ENCODE data around the gene HSDL1. TPM values are rescaled to one million over a fixed set of nuclear protein-coding genes. Genes with fewer than 3 reads are reported as not detected.

Gene HSDL1
- total RNA-seq, 1 experiment from 2014 or later, result 34.2 TPM

DNA sequence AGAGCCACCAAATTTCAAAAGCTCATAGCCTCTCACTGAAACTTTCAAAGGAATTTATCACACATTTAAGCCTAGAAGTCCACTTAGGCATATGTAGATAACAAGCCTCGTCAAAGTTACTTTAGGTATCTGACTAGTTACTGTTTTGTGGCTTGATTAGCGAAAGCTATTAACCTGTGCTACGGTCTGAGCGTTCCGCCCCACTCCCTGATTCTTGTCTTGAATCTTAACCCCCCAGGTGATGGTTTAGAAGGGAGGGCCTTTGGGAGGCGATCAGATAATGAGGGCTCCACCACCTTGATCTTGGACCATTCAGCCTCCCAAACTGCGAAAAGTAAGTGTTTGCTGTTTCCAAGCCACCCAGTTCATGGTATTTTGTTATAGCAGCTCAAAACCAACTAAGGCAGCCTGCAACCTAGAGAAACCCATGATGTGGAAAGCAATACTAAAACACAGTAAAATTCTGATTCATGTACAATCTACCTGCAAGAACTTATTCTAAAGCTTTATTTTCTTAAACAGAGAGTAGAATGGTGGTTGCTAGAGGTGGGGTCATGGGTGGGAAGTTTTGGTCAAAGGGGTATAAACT, 7.1 kb downstream of the HSDL1 start:
- H3K79me2 ChIP-seq (ENCODE audit: insufficient read depth, low read length), result peaks cover 8% of the 10 kb centered on the region; the same call in 1 of the 2 replicates
- no peak for DNase-seq
- H3K36me3 Mint-ChIP-seq (ENCODE audit: insufficient read depth in 1 of 3, low read depth in 3 of 3), result peaks cover 6 to 14% (median 13%) of the 10 kb centered on the region in 3 experiments; a peak in 6 of 7 replicates
- peaks cover 0 to 6% of the 10 kb centered on the region in 2 experiments; a peak in 1 of 5 replicates for H3K9me3 Mint-ChIP-seq
- H3K23me2 ChIP-seq (ENCODE audit: insufficient read length, low read depth, low read length, poor library complexity, severe bottlenecking), result no peaks in the 10 kb centered on the region
- no peak overlapping the region for H2AFZ ChIP-seq (ENCODE audit: low read length)
- TF ChIP-seq, protein P1, sequence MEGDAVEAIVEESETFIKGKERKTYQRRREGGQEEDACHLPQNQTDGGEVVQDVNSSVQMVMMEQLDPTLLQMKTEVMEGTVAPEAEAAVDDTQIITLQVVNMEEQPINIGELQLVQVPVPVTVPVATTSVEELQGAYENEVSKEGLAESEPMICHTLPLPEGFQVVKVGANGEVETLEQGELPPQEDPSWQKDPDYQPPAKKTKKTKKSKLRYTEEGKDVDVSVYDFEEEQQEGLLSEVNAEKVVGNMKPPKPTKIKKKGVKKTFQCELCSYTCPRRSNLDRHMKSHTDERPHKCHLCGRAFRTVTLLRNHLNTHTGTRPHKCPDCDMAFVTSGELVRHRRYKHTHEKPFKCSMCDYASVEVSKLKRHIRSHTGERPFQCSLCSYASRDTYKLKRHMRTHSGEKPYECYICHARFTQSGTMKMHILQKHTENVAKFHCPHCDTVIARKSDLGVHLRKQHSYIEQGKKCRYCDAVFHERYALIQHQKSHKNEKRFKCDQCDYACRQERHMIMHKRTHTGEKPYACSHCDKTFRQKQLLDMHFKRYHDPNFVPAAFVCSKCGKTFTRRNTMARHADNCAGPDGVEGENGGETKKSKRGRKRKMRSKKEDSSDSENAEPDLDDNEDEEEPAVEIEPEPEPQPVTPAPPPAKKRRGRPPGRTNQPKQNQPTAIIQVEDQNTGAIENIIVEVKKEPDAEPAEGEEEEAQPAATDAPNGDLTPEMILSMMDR (conservative IDR thresholded peaks at IDR 0.05), result no peak
- no peak overlapping the region for H4K5ac ChIP-seq (ENCODE audit: insufficient read length, low read depth, low read length)
- H4K20me1 ChIP-seq (ENCODE audit: control insufficient read depth, insufficient read depth, insufficient read length), result no peaks in the 10 kb centered on the region
- no peak overlapping the region for H3K18ac ChIP-seq (ENCODE audit: insufficient read length, low read depth, low read length)
- H3K79me1 ChIP-seq (ENCODE audit: insufficient read depth, low read depth, low read length, poor library complexity, severe bottlenecking), result peaks cover 4% of the 10 kb centered on the region
- peaks cover 54 to 55% of the 10 kb centered on the region in 2 experiments for H3K4me1 Mint-ChIP-seq
- no peaks in the 10 kb centered on the region for H3K27me3 ChIP-seq (ENCODE audit: insufficient read depth, low read length)
- H4K8ac ChIP-seq (replicated peaks; ENCODE audit: insufficient read length, low read depth, low read length), result no peak overlapping the region
- H3K27ac ChIP-seq (ENCODE audit: insufficient read length, low read depth, low read length), result no peak overlapping the region
- H2BK5ac ChIP-seq (ENCODE audit: insufficient read length, low read length), result no peak overlapping the region
- H3K4ac ChIP-seq (ENCODE audit: low read depth, low read length), result no peak overlapping the region
- H3K4me1 ChIP-seq (ENCODE audit: insufficient read depth, low read length), result peaks cover 7% of the 10 kb centered on the region; the same call in 1 of the 2 replicates
- no peak overlapping the region for H3K56ac ChIP-seq (ENCODE audit: insufficient read length, low read depth, low read length)
- H3K4me3 Mint-ChIP-seq, result no peak overlapping the region
- H2BK120ac ChIP-seq (ENCODE audit: low read depth, low read length, poor library complexity, severe bottlenecking), result no peak overlapping the region
- no peak overlapping the region for H3T11ph ChIP-seq (ENCODE audit: low read length)
- H2AK5ac ChIP-seq (ENCODE audit: insufficient read length, low read length), result no peak overlapping the region
- H3K27ac Mint-ChIP-seq, result no peak overlapping the region; a peak in 1 of 7 replicates
- H2BK12ac ChIP-seq (ENCODE audit: insufficient read length, low read depth, low read length), result no peak overlapping the region
- H2BK20ac ChIP-seq (ENCODE audit: low read depth, low read length, poor library complexity, severe bottlenecking), result no peak overlapping the region
- H3K9ac ChIP-seq (ENCODE audit: extremely low read depth, insufficient read length, low read length), result no peak overlapping the region
- H3K27me3 Mint-ChIP-seq (ENCODE audit: low read depth), result no peaks in the 10 kb centered on the region
- H3K4me2 ChIP-seq (ENCODE audit: insufficient read depth, insufficient read length, low read length), result no peak overlapping the region
- no CpG with 5 or more reads among the region's 7 CpGs for WGBS (ENCODE audit: extremely low coverage, insufficient read length, low lambda C conversion rate)
- H3K9me3 ChIP-seq (ENCODE audit: control insufficient read depth, low read depth, low read length), result no peaks in the 10 kb centered on the region
- no peak overlapping the region for H3K23ac ChIP-seq (ENCODE audit: insufficient read length, low read depth, low read length)
- no peak overlapping the region for H3K14ac ChIP-seq (ENCODE audit: insufficient read depth, low read length)
- H2BK15ac ChIP-seq (ENCODE audit: low read depth, low read length), result no peak overlapping the region
- H4K91ac ChIP-seq (ENCODE audit: insufficient read length, low read depth, low read length), result no peak overlapping the region

Measured in H9 (cell line).